HepG2 (cell line): ENCODE results near the gene ANGPTL2. TPM values are rescaled to one million over a fixed set of nuclear protein-coding genes. Genes with fewer than 3 reads are reported as not detected.

ENCODE experiments used
- ATAC-seq: fragments of 200-7000 bp; cut with Tn5 transposase; 3 replicates; pipeline ENCODE4 v1.9.1; 2020; ENCODE audit warnings: mild to moderate bottlenecking, moderate library complexity
- BruUV-seq: library from RNA; stranded (reverse); fragments of 400-500 nt; replicated peaks from 2 replicates; lab custom pipeline; 2021; lab: Mats Ljungman, UMichigan
- CTCF ChIA-PET: fragments of 300-600 bp; formaldehyde crosslinking; extraction: SDS; loops from one replicate; lab custom pipeline; 2021; ENCODE audit warnings: low total read pairs, inconsistent platforms, low intra/inter-chr PET ratio; lab: Yijun Ruan, JAX
- POLR2A ChIA-PET: fragments of 350-600 bp; sonication (Branson Sonifier 250); formaldehyde crosslinking; loops from one replicate; lab custom pipeline; 2020; ENCODE audit warnings: antibody characterized with exemption, inconsistent platforms; lab: Yijun Ruan, JAX
- DNase-seq: peaks from one replicate; pipeline ENCODE4 v3.0.0-alpha.2; 2015; ENCODE audit warnings: low spot score
- FAIRE-seq: peaks from 3 replicates; lab custom pipeline; 2011; peaks lifted over from hg19 to GRCh38; lab: Jason Lieb, UNC
- H2AFZ ChIP-seq: one replicate; pipeline ENCODE4 v1.6.1; 2011; ENCODE audit warnings: low read length, inconsistent platforms
- H3K27ac ChIP-seq: fragments of 300-600 bp; 3 replicates; pipeline ENCODE4 v1.8.0; 2011; ENCODE audit warnings: mixed run types, mild to moderate bottlenecking, mixed read lengths, low read length, inconsistent platforms; ENCODE audit not compliant: insufficient read depth; ENCODE audit errors: extremely low read length
- H3K27me3 ChIP-seq, 2 experiments: fragments of 200-600 bp in 1 of 2; 2 replicates in 1 of 2; 3 replicates in 1 of 2; pipeline versions ENCODE4 v1.6.0 to v1.8.0; 2011; ENCODE audit warnings: low read length in 2 of 2, mild to moderate bottlenecking in 2 of 2, moderate library complexity in 2 of 2, inconsistent platforms in 1 of 2; ENCODE audit not compliant: insufficient read depth in 2 of 2, control insufficient read depth in 1 of 2
- H3K36me3 ChIP-seq, 2 experiments: fragments of 200-600 bp in 1 of 2; replicated peaks in 1 of 2; 2 replicates in 1 of 2; 3 replicates in 1 of 2; pipeline versions ENCODE4 v1.5.1 to v1.8.0; 2011; ENCODE audit warnings: low read length in 2 of 2, inconsistent platforms in 1 of 2; ENCODE audit not compliant: insufficient read depth in 2 of 2, control insufficient read depth in 1 of 2
- H3K4me1 ChIP-seq: 2 replicates; pipeline ENCODE4 v1.5.1; 2012; ENCODE audit warnings: low read length, inconsistent platforms; ENCODE audit not compliant: insufficient read depth
- H3K4me2 ChIP-seq: 2 replicates; pipeline ENCODE4 v1.6.0; 2011; ENCODE audit warnings: low read depth, low read length, inconsistent platforms
- H3K4me3 ChIP-seq, 3 experiments: fragments of 200-600 bp in 1 of 3; sonication (generic), shearing (Covaris generic) in 1 of 3; replicated peaks in 1 of 3; 2 replicates each; pipeline ENCODE4 v1.5.1; 2011 to 2016; ENCODE audit warnings: low read length in 3 of 3, inconsistent platforms in 2 of 3, low read depth in 2 of 3, mild to moderate bottlenecking in 2 of 3, control low read depth in 1 of 3, mixed read lengths in 1 of 3; ENCODE audit not compliant: insufficient read depth in 1 of 3
- H3K79me2 ChIP-seq: one replicate; pipeline ENCODE4 v1.6.1; 2011; ENCODE audit warnings: low read length, inconsistent platforms; ENCODE audit not compliant: insufficient read depth
- H3K9ac ChIP-seq: 2 replicates; pipeline ENCODE4 v1.6.0; 2011; ENCODE audit warnings: mild to moderate bottlenecking, low read depth, low read length, inconsistent platforms; ENCODE audit not compliant: insufficient read depth
- H3K9me3 ChIP-seq: 2 replicates; pipeline ENCODE4 v1.5.1; 2012; ENCODE audit warnings: mild to moderate bottlenecking, low read length
- H4K20me1 ChIP-seq: 2 replicates; pipeline ENCODE4 v1.6.0; 2011; ENCODE audit warnings: inconsistent platforms, mild to moderate bottlenecking, low read length, moderate library complexity; ENCODE audit not compliant: insufficient read depth
- ELF3 ChIP-seq: IDR thresholded peaks from 2 replicates; pipeline ENCODE4 v1.6.1; 2016; ENCODE audit warnings: missing genetic modification reagents, missing compliant biosample characterization
- HNRNPK ChIP-seq: fragments of 200-400 bp; formaldehyde crosslinking; IDR thresholded peaks from 2 replicates; pipeline ENCODE4 v1.6.1; 2018; ENCODE audit warnings: low read length, low read depth, moderate library complexity, mild to moderate bottlenecking; ENCODE audit not compliant: poor library complexity, severe bottlenecking
- HOXD1 ChIP-seq: sonication (generic); formaldehyde crosslinking; IDR thresholded peaks from 2 replicates; pipeline ENCODE4 v1.5.0; 2020; ENCODE audit warnings: missing genetic modification reagents
- PITX1 ChIP-seq: sonication (generic); formaldehyde crosslinking; IDR thresholded peaks from 2 replicates; pipeline ENCODE4 v1.5.1; 2020; ENCODE audit warnings: mild to moderate bottlenecking, missing genetic modification reagents
- PRPF4 ChIP-seq: fragments of 200-400 bp; formaldehyde crosslinking; IDR thresholded peaks from 2 replicates; pipeline ENCODE4 v1.6.1; 2016; ENCODE audit warnings: low read length, low read depth; ENCODE audit not compliant: poor library complexity, severe bottlenecking
- SIN3B ChIP-seq: fragments of 150-350 bp; IDR thresholded peaks from 2 replicates; pipeline ENCODE4 v1.6.1; 2014; ENCODE audit warnings: low read length
- ZFAT ChIP-seq: sonication (generic); formaldehyde crosslinking; conservative IDR thresholded peaks from 2 replicates; pipeline ENCODE4 v1.8.1; 2023; ENCODE audit warnings: missing genetic modification reagents, inconsistent platforms
- ZNF180 ChIP-seq: sonication (generic); formaldehyde crosslinking; IDR thresholded peaks from 2 replicates; pipeline ENCODE4 v1.4.0; 2020; ENCODE audit warnings: low read depth, missing genetic modification reagents, borderline replicate concordance
- ZNF225 ChIP-seq: sonication (generic); formaldehyde crosslinking; IDR thresholded peaks from 2 replicates; pipeline ENCODE4 v1.4.0; 2020; ENCODE audit warnings: mild to moderate bottlenecking, missing genetic modification reagents
- ZNF563 ChIP-seq: sonication (generic); formaldehyde crosslinking; IDR thresholded peaks from 2 replicates; pipeline ENCODE4 v1.8.0; 2022; ENCODE audit warnings: mild to moderate bottlenecking, moderate library complexity, missing genetic modification reagents
- WGBS: methylation state at CpG from one replicate; pipeline ENCODE4 v1.1.6; 2017; ENCODE audit warnings: low lambda C conversion rate; 5-methylcytosine and 5-hydroxymethylcytosine counted together
- in situ Hi-C: cut with HindIII; loops from 2 replicates; pipeline ENCODE4 v1.10.0; 2017; ENCODE audit warnings: low pct_unique_long_range_greater_than_20kb; ENCODE audit not compliant: extremely low pct_ligation_motif_present
- intact Hi-C: fragments of 100-400 bp; cut with micrococcal nuclease; formaldehyde crosslinking; loops from one replicate; pipeline ENCODE4 v1.10.0; 2022; ENCODE audit not compliant: unreplicated experiment
- polyA plus RNA-seq, 8 experiments: library from polyadenylated mRNA; depleted of rRNA in 3 of 8; stranded (reverse) in 7 of 8; unstranded in 1 of 8; fragments of >200 nt; fragmentation: Illumina TruSeq in 4 of 8; extraction: Trizol in 4 of 8; gene quantifications; 2 replicates each; pipeline versions ENCODE4 v1.2.1 to v1.2.3, GENCODE V29; 2011 to 2016; ENCODE audit warnings: low read depth in 4 of 8, missing spikeins in 1 of 8, mixed read lengths in 1 of 8; ENCODE audit not compliant: insufficient read depth in 1 of 8
- total RNA-seq, 5 experiments: library from RNA; depleted of rRNA; stranded (reverse); fragments of >200 nt; fragmentation: Illumina TruSeq; extraction: Trizol; gene quantifications; 2 replicates each; pipeline ENCODE4 v1.2.3, GENCODE V29; 2016; ENCODE audit warnings: low read depth in 1 of 5
- TF ChIP-seq, protein P1 (sequence below): sonication (generic); formaldehyde crosslinking; IDR thresholded peaks from 2 replicates; pipeline ENCODE4 v1.5.0; 2020; ENCODE audit warnings: missing genetic modification reagents

Gene ANGPTL2
- total and polyA plus RNA-seq, 2 of the 13 experiments (the other 11 are each of a cell fraction or from before 2014, with no cell fraction given) = 0.91 to 21.0 TPM

DNA sequence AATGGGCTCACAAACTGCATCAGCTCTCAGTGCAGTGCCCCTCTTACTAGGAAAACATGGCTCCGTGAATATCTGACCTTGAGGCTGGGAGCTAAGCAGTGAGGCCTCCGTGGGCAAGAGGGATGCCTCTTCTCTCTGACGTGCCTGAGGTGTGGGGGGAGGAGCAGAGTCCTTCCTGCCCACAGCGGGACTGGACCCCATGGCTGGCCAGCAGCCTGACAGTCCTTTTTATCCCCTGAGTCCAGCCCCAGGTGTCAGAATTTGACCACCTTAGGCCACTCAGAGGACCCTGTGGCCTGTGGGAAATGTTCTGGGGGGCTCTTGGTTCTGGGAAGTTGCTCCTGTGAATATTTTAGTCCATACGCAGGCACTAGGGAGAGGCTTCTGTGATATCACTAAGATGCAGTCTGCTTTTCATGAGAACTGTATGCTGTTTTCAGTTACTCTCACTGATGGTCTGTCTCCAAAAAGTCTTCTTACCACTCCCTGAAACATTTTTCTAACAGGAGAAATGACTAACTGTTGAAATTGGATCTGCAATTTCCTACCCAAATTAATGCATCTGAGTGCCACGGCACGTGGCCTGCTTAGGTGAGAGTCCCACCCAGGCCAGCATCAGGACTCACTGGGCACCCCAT, 23.4 kb downstream of the ANGPTL2 start:
- BruUV-seq = no TSS peak
- Histone ChIP-seq H3K4me3 (no peak overlapping the region), H3K9ac (no peak overlapping the region), H3K9me3 (no peaks in the 10 kb centered on the region), H3K4me1 (peaks cover 7% of the 10 kb centered on the region; the same call in 1 of the 2 replicates), H3K4me2 (no peak overlapping the region), H3K27ac (no peak overlapping the region), H3K79me2 (no peaks in the 10 kb centered on the region), H3K27me3 (no peaks in the 10 kb centered on the region), H4K20me1 (no peaks in the 10 kb centered on the region), H2AFZ (no peak overlapping the region), H3K36me3 (no peaks in the 10 kb centered on the region; a peak in 1 of 5 replicates)
- CTCF ChIA-PET = no interaction called here
- FAIRE-seq (no peak), DNase-seq (no peak), ATAC-seq (no peak)
- intact Hi-C loops (no loop called here), in situ Hi-C loops (no loop called here)
- WGBS = 67% methylated on average over 6 of the region's 7 CpGs
- TF ChIP-seq SIN3B (no peak), ZNF563 (CRISPR knock-in tag) (no peak), PITX1 (CRISPR knock-in tag) (no peak), ELF3 (CRISPR knock-in tag) (no peak), ZNF225 (CRISPR knock-in tag) (no peak), ZFAT (CRISPR knock-in tag) (no peak), ZNF180 (no peak), HOXD1 (no peak), PRPF4 (no peak), HNRNPK (no peak)
- TF ChIP-seq, protein P1, sequence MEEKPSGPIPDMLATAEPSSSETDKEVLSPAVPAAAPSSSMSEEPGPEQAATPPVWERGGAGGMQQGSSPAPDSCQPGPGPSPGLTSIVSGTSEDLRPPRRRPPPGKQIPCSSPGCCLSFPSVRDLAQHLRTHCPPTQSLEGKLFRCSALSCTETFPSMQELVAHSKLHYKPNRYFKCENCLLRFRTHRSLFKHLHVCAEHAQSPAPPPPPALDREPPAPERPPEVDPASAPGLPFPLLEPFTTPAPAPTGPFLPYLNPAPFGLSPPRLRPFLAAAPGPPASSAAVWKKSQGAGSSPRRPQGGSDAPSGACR (CRISPR knock-in tag) = no peak
- POLR2A ChIA-PET = no interaction called here
